HG03558 (cell line): ENCODE data around the gene ECHDC1.
A peak's percentile ranks its signal among the peaks of the same experiment; 100 is the strongest.

Experiments used
- ATAC-seq: cut with Tn5 transposase; IDR thresholded peaks from one replicate; pipeline ENCODE4 v1.9.1; 2021; ENCODE audit warnings: moderate number of reproducible peaks; ENCODE audit not compliant: unreplicated experiment; ENCODE audit errors: extremely low read depth

ECHDC1 gene

DNA sequence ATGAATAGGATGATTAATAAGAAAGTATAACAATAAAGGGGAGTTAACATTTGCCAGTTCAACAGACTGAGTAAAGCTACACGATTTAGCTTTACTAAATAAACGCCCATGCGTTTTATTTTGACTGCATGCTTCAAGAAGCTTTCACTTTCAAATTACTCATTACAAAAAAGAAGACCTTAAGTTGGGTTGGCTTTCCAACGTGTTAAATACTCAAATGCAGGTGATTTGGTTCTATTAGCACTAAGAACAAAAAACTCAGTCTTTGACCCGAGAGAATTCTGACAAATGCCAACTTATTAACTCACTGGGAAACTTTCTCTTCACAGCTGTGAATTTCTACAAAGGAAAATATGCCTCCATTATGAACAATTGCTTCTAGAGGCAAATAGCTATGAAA, 51.9 kb downstream of the ECHDC1 start:
- peak; percentile 78 for ATAC-seq

GRCh38 chr6:127290391-127291265, 52.8 kb downstream of the ECHDC1 start:
- ATAC-seq, result no peak

- ATAC-seq, result no peak
Measured at GRCh38 chr6:127289934-127290333, 53.5 kb downstream of the ECHDC1 start.

DNA sequence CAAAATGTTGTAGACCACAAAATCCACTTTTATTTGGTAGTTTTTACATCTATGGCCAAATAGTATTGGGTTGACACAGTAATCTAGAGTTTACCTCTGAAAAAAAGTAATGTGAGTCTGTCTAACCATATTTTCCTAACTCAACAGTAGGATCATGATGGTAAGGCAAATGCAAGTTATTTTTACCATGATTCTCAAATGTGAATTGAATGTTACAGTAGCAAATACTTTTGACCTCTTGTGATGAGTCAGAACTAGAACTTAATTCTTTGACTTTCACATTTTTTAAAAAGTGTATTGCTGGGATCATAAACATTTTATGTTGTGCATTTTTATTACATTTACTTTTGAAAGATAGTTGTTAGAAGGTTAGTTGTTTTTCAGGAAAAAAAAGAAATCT, 54.7 kb downstream of the ECHDC1 start:
- ATAC-seq, result no peak

DNA sequence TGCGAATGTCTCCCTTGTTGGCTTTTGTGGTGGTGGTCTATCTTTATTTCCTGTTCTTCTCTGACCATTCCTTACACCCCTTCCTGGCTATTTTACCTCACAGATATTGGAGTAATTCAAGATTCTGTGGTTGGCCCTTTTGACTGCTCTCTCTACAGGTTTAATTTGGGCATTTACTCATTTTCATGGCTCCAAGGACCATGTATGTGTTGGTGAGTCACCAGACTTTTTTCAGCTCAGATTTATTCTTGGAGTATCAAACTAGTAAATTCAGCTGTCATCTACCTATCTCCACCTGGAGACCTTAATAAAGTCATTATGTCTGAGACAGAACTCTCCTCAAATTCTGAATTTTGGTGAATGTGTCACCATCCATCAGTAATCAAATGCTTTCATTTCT, 61.2 kb downstream of the ECHDC1 start:
- ATAC-seq, result no peak

GRCh38 chr6:127279815-127280214, 63.6 kb downstream of the ECHDC1 start:
- no peak for ATAC-seq

- ATAC-seq, result no peak
Measured at GRCh38 chr6:127277878-127278843, 65.2 kb downstream of the ECHDC1 start.

DNA sequence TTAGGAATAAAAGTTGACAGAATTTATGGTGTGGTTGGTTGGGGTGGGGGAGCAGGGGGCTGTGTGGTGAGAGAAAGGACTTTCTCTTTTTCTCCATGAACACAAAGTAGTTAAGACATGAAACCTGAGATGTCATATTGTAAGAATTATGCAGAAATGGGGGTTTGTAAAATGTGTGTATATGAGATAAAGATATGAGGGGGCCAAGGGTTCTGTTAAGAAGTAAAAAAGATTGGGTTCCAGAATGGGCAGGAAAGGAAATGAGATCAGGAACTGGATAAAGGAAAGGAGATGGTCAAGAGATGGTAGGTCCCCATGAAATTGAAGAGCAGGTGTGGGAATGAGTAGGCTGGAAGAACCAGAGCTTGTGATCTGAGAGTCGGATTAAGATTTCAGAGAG, 67.1 kb downstream of the ECHDC1 start:
- no peak for ATAC-seq

- ATAC-seq, result no peak
Measured at GRCh38 chr6:127273499-127273898, 69.9 kb downstream of the ECHDC1 start.

GRCh38 chr6:127272576-127272975, 70.8 kb downstream of the ECHDC1 start:
- no peak for ATAC-seq

- no peak for ATAC-seq
Measured at GRCh38 chr6:127267646-127268625, 75.5 kb downstream of the ECHDC1 start.

GRCh38 chr6:127266892-127267645, 76.3 kb downstream of the ECHDC1 start:
- ATAC-seq, result peak; percentile 55

DNA sequence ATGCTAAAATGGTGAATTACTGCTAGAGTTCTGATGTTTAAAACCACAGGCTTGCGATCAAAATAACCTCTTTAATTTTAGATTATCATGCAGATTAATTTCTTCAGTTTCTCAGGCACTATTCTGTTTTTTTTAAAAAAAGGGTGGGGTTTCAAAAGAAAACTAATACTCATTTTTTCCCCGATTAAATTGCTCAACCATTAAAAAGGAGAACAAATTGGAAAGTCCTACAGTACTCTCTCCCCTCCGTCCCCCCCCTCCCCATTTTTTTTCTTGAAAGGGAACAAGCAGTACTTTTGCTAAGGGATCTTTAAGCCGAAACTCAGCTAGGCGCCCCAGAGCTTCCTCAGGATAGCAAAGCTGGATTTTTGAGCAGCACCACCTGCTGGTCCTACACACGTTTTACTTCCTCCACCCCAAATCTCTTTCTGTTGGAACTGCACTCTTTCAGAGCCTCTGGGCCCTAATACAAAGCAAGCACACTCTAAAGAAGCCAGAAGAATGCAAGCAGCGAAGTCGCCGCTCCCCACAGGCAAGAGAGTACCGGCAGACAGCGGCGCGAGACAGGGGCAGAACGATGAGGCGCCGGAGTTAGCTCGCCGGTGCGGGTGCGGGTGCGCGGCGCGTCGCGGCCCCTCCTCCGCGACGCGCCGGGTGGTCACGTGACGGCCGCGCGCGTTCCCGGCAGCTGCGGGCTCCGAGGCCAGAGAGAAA, 77.1 kb downstream of the ECHDC1 start, which contains the start of gene RNF146:
RNF146 (plus strand) TSS at position 687 of the 714 bp plus-strand sequence. CDS start 13,475 bp downstream, outside the sequence.
- ATAC-seq, result peak; percentile 53

DNA sequence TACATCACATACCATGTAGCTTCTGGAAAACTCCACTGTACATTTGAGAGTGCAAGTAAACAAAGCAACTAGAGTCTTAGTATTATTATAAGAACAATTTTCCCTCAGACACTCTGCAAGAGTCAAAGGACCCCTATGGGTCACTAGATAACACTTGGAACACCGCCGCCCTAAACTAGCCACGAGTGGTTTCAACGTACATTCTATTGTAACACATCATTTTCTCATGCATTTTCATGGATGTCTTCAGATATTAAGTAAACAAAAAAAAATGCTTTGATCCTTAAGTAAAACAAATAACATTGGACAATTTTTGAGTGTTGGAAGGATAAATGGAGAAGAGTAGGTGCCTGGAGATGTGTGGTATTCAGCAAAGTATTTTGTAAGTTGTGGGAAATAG, 79.9 kb downstream of the ECHDC1 start:
- no peak for ATAC-seq

GRCh38 chr6:127262896-127263295, 80.5 kb downstream of the ECHDC1 start:
- ATAC-seq, result no peak

GRCh38 chr6:127255286-127255685, 88.1 kb downstream of the ECHDC1 start:
- ATAC-seq, result no peak

GRCh38 chr6:127249621-127250020, 93.8 kb downstream of the ECHDC1 start:
- no peak for ATAC-seq
